Kidney tubule cell (primary cell): ENCODE data around the gene PPP1R9A.

Source experiments
- DNase-seq: peaks from one replicate; pipeline ENCODE4 v3.0.0-alpha.2; 2018; ENCODE audit warnings: low spot score

The PPP1R9A gene

DNA sequence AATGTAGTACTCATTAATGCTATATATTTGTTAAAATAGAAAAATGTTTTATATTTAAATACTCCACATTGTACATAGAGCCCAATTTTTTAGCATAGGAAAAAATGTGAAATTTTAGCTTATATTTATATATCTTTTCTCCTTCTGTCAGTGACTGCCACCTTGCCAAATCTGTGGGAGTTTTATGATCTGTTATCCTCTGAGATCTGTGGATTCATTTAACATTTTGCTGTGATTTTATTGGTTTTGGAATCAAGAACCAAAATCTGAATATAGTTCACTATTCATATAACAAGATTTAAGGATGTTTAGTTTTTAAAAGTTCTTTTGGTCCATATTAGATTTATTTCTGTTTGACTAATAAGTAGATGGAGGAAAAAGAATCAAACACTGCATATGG is 127.9 kb downstream of the PPP1R9A start:
- no peak for DNase-seq

GRCh38 chr7:95041031-95041430 is 133.6 kb downstream of the PPP1R9A start:
- DNase-seq: no peak

- peak; percentile 34 for DNase-seq
Measured at GRCh38 chr7:95045236-95045923, 138.0 kb downstream of the PPP1R9A start.

GRCh38 chr7:95046494-95047240 is 139.3 kb downstream of the PPP1R9A start:
- DNase-seq: no peak

GRCh38 chr7:95047291-95047690 is 139.9 kb downstream of the PPP1R9A start:
- DNase-seq: no peak

DNA sequence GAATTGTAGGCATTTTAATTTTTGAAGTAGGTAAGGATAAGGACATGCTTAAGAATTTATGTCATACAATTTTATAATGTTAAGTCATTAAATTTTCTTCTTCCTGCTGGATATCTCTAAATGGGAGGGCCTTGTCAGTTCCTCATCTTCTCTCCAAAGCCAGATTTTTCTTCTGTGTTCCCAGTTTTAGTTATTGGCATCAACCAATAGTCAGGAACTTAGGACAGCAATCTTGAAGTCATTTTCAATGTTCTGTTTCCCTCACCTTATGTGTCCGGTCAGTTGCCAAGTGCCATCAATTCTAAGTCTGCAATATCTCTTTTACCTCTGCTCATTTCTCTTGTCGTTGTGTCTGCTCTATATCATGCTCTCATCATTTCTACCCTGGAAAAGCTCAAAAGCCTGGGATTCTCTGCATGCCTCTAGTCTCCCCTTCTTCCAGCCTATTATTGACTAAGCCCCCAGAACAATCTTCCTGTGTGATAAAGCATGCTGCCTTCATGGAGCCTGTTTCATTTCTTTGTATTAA is 145.2 kb downstream of the PPP1R9A start:
- no peak for DNase-seq

DNA sequence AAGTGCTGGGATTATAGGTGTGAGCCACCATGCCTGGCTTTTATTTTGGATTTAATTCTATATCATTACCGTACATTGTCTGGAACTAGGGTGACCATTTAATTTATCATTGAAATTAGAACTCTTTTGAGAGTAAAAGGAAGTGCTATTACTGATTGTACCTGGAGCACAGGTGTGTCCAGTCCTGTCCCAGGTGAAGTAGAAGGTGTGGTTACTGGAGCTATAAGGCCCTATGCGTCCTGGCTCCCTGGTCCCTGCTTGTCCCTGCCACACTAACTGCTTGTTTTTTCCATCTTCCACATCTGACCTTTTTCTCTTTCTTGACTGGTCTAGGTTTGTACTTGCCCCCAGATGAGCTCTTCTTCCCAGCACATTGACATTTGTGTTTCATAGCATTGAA is 147.0 kb downstream of the PPP1R9A start:
- no peak for DNase-seq

- no peak for DNase-seq
Measured at GRCh38 chr7:95055295-95055694, 147.9 kb downstream of the PPP1R9A start.

- DNase-seq: peak; percentile 51
Measured at GRCh38 chr7:95056107-95056739, 148.8 kb downstream of the PPP1R9A start.

DNA sequence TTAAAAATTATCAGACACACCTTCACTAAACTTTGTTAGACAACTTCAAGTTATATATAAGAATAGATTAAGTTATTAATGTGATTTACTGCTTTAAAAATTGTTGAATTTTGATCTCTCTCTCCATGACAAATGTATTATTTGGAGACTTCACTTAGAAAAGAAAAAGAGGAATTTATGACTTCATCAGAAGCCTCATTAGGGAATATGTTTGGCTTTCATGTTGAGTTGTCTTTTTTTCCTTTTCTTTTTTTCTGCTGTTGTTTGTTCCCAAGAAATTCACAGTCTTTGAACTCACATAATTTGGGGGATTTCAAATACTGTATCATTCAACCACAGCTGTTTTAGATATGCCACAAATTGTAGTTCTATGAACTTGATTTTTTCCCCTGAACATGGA is 149.5 kb downstream of the PPP1R9A start:
- no peak for DNase-seq

GRCh38 chr7:95059842-95060313 is 152.5 kb downstream of the PPP1R9A start:
- peak; percentile 49 for DNase-seq

- no peak for DNase-seq
Measured at GRCh38 chr7:95062901-95063300, 155.5 kb downstream of the PPP1R9A start.

DNA sequence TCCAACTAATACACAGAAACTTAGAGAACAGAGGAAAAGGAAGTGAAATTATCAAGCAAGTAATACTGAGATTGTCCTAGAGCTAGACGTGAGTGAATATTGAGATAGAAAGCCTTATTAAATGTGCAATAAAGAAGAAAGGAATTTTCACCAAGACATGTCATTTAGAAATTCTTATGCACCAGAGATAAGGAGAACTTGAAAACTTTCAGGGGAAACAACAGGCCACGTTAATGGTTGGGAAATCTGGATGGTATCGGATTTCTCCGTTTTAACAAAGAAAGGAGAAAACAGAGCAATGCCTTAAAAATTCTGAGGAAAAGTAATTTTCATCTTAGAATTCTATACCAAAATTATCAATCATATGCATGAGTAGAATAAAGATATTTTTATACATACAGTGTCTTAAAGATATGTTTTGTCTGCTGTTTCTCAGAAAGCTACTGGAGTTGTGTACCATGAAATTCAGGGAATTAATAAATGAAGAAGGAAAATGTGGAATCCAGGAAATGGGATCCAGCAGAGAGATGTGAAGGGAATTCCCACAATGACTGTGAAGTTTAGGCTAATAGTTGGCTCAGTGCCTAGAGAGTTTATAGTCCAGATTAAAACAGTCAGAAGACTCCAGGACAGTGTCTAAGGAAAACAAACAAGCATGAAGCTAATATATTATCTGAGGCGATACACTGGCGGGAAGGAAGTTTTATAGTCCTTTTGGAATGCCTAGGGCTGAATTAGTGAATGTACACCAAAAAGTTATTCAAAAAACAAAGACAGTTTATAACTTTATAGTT is 159.5 kb downstream of the PPP1R9A start:
- peak; percentile 93 for DNase-seq

DNA sequence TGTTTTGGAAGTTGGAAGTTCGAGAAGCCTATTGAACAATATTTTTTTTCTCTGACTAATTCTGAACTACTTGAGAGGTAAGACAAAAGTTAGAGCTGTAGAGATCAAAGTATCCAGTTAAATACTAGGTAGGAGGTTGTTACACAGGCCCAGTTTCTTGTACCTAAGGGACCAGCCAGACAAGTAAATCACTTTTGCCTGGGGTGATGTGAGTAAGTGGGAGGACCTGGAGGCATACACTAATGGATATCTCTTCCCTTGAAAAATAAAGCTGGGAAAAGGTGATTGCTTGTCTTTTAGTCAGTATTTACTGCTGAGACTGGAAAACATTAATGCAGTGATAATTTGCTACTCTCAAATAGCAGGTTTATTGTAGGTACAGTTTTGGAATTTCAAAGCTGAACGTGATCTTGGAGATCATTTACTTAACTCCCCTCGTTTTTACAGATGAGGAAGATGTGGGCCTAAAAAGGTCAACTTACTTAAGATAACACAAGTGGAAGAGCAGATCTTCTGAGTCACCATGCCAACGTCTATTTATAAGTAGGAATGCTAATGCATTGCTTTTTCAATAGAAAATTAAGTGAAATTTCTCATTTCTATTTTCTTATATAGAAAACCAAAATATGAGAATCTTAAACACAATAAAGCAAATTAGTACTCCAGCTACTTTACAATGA is 181.3 kb downstream of the PPP1R9A start:
- peak; percentile 17 for DNase-seq

- no peak for DNase-seq
Measured at GRCh38 chr7:95089414-95090315, 182.3 kb downstream of the PPP1R9A start.

DNA sequence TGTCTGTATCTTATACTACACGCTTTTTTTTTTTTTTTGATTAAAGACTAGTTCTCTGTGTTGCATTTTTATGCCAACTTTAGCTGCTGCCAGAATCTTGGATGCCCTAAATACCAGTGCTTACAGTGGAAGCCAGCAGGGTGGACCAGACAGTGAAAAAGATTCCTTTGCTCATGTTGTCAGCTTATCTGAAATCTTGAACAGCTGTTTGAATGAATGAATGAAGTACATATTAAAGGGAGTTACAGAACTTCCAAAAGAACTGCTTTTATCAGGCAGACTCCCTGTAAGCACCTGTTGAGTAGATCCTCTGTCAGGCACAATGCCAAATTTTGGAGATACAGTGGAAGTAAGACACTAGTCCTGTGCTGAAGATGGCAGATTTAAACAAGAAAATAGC is 184.9 kb downstream of the PPP1R9A start:
- DNase-seq: no peak

- no peak for DNase-seq
Measured at GRCh38 chr7:95095259-95095965, 188.0 kb downstream of the PPP1R9A start.

GRCh38 chr7:95095966-95096540 is 188.7 kb downstream of the PPP1R9A start:
- DNase-seq: no peak

GRCh38 chr7:95097291-95097690 is 189.9 kb downstream of the PPP1R9A start:
- no peak for DNase-seq
